Lower leg skin (tissue), 3 donors: ENCODE data around the gene TTN.

Experiments
- POLR2A ChIP-seq, 2 donors: fragments of 450-650 bp; IDR thresholded peaks; one replicate each; pipeline ENCODE4 v1.6.1; 2016 to 2017; ENCODE audit warnings: antibody characterized with exemption in 2 of 2, mild to moderate bottlenecking in 1 of 2, moderate library complexity in 1 of 2
- TF ChIP-seq, protein P1 (sequence below), 3 donors: fragments of 450-650 bp; IDR thresholded peaks; one replicate each; pipeline ENCODE4 v1.5.1; 2016; ENCODE audit warnings: antibody characterized with exemption in 3 of 3, mild to moderate bottlenecking in 3 of 3, moderate library complexity in 2 of 3

- TF ChIP-seq, protein P1, sequence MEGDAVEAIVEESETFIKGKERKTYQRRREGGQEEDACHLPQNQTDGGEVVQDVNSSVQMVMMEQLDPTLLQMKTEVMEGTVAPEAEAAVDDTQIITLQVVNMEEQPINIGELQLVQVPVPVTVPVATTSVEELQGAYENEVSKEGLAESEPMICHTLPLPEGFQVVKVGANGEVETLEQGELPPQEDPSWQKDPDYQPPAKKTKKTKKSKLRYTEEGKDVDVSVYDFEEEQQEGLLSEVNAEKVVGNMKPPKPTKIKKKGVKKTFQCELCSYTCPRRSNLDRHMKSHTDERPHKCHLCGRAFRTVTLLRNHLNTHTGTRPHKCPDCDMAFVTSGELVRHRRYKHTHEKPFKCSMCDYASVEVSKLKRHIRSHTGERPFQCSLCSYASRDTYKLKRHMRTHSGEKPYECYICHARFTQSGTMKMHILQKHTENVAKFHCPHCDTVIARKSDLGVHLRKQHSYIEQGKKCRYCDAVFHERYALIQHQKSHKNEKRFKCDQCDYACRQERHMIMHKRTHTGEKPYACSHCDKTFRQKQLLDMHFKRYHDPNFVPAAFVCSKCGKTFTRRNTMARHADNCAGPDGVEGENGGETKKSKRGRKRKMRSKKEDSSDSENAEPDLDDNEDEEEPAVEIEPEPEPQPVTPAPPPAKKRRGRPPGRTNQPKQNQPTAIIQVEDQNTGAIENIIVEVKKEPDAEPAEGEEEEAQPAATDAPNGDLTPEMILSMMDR (IDR thresholded peaks at IDR 0.05) = no peak
- no peak for TF ChIP-seq POLR2A (IDR thresholded peaks at IDR 0.05)
These were observed 21.3 kb upstream of the TTN start for GRCh38 chr2:178828486-178828881.
